Activated CD8-positive, alpha-beta T cell treated with anti-CD3 and anti-CD28 coated beads for 36 hours (primary cell): ENCODE measurements around the gene ARL14EP. TPM values are rescaled to one million over a fixed set of nuclear protein-coding genes. Genes with fewer than 3 reads are reported as not detected.

Experiments
- ATAC-seq: fragments of 200-7000 bp; cut with Tn5 transposase; one replicate; pipeline ENCODE4 v1.10.0; 2021; ENCODE audit warnings: mild to moderate bottlenecking, moderate library complexity
- CTCF ChIA-PET: fragments of 350-600 bp; sonication (Branson Sonifier 250); formaldehyde crosslinking; loops from one replicate; lab custom pipeline; 2021; ENCODE audit warnings: antibody characterized with exemption; lab: Charles Lee
- POLR2A ChIA-PET: fragments of 350-600 bp; sonication (Branson Sonifier 250); formaldehyde crosslinking; loops from one replicate; lab custom pipeline; 2021; ENCODE audit warnings: antibody characterized with exemption; lab: Charles Lee
- DNase-seq: peaks from one replicate; pipeline ENCODE4 v3.0.0-alpha.2; 2020
- H3K27ac Mint-ChIP-seq: one replicate; pipeline ENCODE4 v1.8.0; 2021; ENCODE audit warnings: mild to moderate bottlenecking, mixed read lengths
- H3K27me3 Mint-ChIP-seq: one replicate; pipeline ENCODE4 v1.8.0; 2021; ENCODE audit warnings: mixed read lengths
- H3K36me3 Mint-ChIP-seq: one replicate; pipeline ENCODE4 v1.8.0; 2021; ENCODE audit warnings: low read depth, mixed read lengths
- H3K4me1 Mint-ChIP-seq: one replicate; pipeline ENCODE4 v1.8.0; 2021; ENCODE audit warnings: low read depth, mixed read lengths
- H3K4me3 Mint-ChIP-seq: one replicate; pipeline ENCODE4 v1.8.0; 2021; ENCODE audit warnings: mild to moderate bottlenecking, moderate library complexity, mixed read lengths
- H3K9me3 Mint-ChIP-seq: one replicate; pipeline ENCODE4 v1.8.0; 2021; ENCODE audit warnings: mixed read lengths
- intact Hi-C: fragments of 100-400 bp; cut with micrococcal nuclease; formaldehyde crosslinking; loops from one replicate; pipeline ENCODE4 v1.10.0; 2022
- total RNA-seq, 2 experiments: library from RNA; stranded (reverse); gene quantifications; one replicate each; pipeline ENCODE4 v1.2.3, GENCODE V29; 2021
- TF ChIP-seq, protein P1 (sequence below): fragments of 200-600 bp; IDR thresholded peaks from one replicate; pipeline ENCODE4 v1.8.0; 2022; ENCODE audit warnings: antibody characterized with exemption, mild to moderate bottlenecking

ARL14EP gene
- total RNA-seq, result 10 to 100 TPM; 23.3 to 28.3 TPM

DNA sequence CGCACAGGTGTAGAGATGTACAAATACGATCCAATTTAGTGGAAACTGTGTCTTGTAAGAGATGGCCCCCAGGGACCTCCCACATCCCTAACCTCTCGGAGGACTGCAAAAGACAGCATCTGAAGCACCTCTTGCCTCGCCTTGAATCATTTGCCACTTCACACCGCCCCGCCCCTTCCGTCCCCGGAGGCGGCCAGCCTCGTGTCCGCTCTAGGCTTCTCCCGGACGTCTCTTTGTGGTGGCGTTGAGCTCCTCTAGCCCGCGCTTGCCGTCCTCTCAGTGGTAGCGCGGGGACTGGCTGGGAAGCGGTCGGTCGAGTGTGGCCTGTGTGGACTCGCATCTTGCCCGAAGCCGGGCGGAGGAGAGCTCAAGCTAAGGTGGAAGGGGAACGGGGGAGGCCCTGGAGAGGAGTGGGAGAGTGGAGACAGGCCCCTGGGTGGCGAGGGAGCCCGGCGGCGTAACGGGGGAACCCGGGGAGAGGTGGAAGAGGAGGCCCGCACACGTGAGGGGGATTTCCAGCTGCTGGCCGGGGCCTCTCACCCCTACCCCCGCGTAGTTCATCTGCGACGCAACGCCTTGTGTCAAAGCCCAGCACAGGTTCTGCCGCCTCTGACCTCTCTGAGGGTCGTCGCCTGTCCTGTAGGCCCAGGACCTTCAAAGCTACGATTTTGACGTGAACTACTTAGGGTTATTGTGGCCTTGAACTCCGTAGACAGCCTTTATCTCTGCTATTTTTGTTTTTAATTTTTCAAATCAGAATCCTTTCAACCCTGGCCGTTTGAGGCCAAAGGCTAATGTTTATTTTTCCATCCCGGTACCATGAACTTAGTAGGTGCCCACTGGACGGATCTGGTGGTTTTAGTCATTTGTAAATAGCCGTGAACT is at the start of gene ARL14EP:
Gene ARL14EP, plus strand, starts transcription at position 279 of the 885 bp plus-strand sequence. CDS start 7,845 bp downstream, outside the sequence.
- POLR2A ChIA-PET, result interaction anchor here (0.9 to 1.3 kb wide), 3 partner anchors 8 to 17 kb away, joined by 3 to 6 read pairs (median 4); no protein-coding TSS in a partner anchor
- TF ChIP-seq, protein P1, sequence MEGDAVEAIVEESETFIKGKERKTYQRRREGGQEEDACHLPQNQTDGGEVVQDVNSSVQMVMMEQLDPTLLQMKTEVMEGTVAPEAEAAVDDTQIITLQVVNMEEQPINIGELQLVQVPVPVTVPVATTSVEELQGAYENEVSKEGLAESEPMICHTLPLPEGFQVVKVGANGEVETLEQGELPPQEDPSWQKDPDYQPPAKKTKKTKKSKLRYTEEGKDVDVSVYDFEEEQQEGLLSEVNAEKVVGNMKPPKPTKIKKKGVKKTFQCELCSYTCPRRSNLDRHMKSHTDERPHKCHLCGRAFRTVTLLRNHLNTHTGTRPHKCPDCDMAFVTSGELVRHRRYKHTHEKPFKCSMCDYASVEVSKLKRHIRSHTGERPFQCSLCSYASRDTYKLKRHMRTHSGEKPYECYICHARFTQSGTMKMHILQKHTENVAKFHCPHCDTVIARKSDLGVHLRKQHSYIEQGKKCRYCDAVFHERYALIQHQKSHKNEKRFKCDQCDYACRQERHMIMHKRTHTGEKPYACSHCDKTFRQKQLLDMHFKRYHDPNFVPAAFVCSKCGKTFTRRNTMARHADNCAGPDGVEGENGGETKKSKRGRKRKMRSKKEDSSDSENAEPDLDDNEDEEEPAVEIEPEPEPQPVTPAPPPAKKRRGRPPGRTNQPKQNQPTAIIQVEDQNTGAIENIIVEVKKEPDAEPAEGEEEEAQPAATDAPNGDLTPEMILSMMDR, result no peak
- peaks cover 24% of the 10 kb centered on the region for H3K36me3 Mint-ChIP-seq
- H3K4me1 Mint-ChIP-seq, result peaks cover 36% of the 10 kb centered on the region
- H3K9me3 Mint-ChIP-seq, result no peaks in the 10 kb centered on the region
- ATAC-seq (peak; percentile 91), DNase-seq (peak; percentile 95)
- CTCF ChIA-PET, result interaction anchor here (1.1 to 1.8 kb wide), 3 partner anchors 14 to 195 kb away, joined by 3 to 4 read pairs (median 4); no protein-coding TSS in a partner anchor
- intact Hi-C loops, result no loop called here
- peaks cover 4% of the 10 kb centered on the region for H3K27me3 Mint-ChIP-seq
- peak within 1 kb of the TSS; percentile 99 for H3K27ac Mint-ChIP-seq
- peak within 1 kb of the TSS; percentile 87 for H3K4me3 Mint-ChIP-seq

GRCh38 chr11:30277176-30277575 is 45.7 kb upstream of the ARL14EP start:
- no peak overlapping the region for H3K4me3 Mint-ChIP-seq
- H3K36me3 Mint-ChIP-seq, result no peaks in the 10 kb centered on the region
- H3K27ac Mint-ChIP-seq, result no peak overlapping the region
- ChIA-PET POLR2A (no interaction called here), CTCF (no interaction called here)
- DNase-seq, result no peak
- TF ChIP-seq, protein P1, result no peak
- peaks cover 12% of the 10 kb centered on the region for H3K4me1 Mint-ChIP-seq
- intact Hi-C loops, result no loop called here
- H3K9me3 Mint-ChIP-seq, result no peaks in the 10 kb centered on the region
- no peak for ATAC-seq
- no peaks in the 10 kb centered on the region for H3K27me3 Mint-ChIP-seq

DNA sequence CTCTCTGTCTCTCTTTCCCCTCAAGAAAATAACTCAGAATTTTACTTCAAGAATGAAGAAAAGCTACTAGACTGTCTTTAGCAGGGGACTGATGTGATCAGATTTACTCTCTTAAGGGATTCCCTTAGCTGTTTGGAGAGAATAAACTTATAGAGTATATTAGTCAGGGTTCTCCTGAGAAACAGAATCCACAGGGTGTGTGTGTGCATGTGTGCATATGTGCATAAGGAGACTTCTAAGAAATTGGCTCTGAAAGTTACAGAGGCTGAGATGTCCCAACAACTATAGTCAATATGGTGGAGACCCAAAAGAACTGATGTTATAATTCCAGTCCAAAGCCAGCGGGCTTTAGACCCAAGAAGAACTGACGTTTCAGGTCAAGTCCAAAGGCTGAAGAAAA is 43.1 kb upstream of the ARL14EP start:
- no peaks in the 10 kb centered on the region for H3K27me3 Mint-ChIP-seq
- H3K36me3 Mint-ChIP-seq, result no peaks in the 10 kb centered on the region
- peaks cover 20% of the 10 kb centered on the region for H3K4me1 Mint-ChIP-seq
- DNase-seq (no peak), ATAC-seq (no peak)
- H3K27ac Mint-ChIP-seq, result no peak overlapping the region
- no peak overlapping the region for H3K4me3 Mint-ChIP-seq
- TF ChIP-seq, protein P1, result no peak
- ChIA-PET CTCF (no interaction called here), POLR2A (no interaction called here)
- H3K9me3 Mint-ChIP-seq, result peaks cover 2% of the 10 kb centered on the region
- intact Hi-C loops, result no loop called here

GRCh38 chr11:30281476-30282288 is 41.2 kb upstream of the ARL14EP start:
- ChIA-PET CTCF (no interaction called here), POLR2A (no interaction called here)
- Mint-ChIP-seq H3K4me3 (no peak overlapping the region), H3K4me1 (peaks cover 20% of the 10 kb centered on the region), H3K9me3 (peaks cover 2% of the 10 kb centered on the region), H3K36me3 (no peaks in the 10 kb centered on the region), H3K27ac (no peak overlapping the region), H3K27me3 (no peaks in the 10 kb centered on the region)
- intact Hi-C loops, result no loop called here
- ATAC-seq (peak; percentile 38), DNase-seq (peak; percentile 5)
- TF ChIP-seq, protein P1, result no peak
